DMS153 treated with DMSO at 0.1 percent for 48 hours (cell line): ENCODE data around the gene PIEZO1.
A peak's percentile ranks its signal among the peaks of the same experiment; 100 is the strongest.

Experiments
- DNase-seq: peaks from one replicate; lab custom pipeline; 2025; ENCODE audit not compliant: unreplicated experiment; lab: John Stamatoyannopoulos, UW

PIEZO1 gene

DNA sequence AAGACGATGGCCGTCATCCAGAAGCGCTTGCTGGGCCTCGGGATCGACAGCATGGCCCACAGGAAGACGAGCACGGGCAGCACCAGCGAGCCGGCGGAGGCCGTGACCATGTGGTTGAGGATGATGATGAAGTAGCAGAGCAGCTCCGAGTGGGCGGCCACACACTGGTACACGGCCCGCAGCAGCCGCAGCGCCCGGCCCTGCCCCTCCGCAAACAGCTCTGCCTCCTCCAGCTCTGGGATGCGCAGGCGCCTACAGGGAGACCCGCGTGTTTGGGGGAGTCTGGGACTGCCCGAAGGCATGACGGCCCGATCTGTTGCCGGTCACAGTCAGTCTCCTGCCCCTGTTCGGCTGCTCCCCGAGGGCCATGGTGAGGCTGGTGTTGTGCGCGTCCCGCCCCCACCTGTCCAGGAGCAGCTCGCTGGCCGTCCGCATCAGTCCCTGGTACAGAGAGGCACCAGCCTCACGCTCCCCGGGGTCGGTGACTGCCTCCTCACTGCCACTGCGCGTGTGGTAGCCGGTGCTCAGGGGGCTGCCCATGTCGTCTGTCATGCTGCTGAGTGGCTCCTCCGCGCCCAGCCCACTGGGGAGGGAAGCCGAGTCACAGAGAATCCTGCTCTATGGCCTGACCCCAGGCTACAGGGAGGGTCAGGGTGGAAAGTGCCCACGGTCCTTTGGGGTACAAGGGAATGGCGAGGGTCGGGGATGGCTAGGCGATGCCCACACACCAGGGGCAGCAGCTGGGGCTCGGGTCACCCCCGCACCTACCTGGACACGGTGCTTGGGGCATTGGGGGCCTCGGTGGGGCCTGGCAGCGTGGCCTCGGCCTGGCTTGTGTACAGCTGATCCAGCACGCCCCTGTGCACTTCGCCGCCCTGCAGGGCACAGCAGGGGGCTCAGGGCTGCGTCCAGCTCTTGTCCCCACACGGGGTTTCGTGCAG, 62.9 kb downstream of the PIEZO1 start:
- no peak for DNase-seq

DNA sequence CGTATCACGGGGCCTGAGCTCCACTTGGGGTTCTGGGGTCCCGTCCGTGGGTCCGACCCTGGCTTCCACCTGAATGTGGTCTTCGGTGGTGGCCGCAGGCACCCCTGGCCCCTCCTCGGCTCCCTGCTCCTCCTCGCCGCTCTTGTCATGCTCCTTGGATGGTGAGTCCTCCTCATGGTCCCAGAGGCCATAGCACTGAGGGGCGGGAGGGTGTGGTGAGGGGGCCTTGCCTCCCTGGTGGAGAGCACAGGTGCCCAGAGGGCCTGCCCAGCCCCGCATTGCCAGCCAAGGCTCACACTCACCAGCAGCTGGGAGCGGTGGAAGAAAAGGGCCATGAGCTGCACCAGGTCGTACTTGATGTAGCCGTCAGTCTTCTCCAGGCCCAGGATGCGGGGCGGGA, 63.8 kb downstream of the PIEZO1 start:
- DNase-seq: no peak

DNA sequence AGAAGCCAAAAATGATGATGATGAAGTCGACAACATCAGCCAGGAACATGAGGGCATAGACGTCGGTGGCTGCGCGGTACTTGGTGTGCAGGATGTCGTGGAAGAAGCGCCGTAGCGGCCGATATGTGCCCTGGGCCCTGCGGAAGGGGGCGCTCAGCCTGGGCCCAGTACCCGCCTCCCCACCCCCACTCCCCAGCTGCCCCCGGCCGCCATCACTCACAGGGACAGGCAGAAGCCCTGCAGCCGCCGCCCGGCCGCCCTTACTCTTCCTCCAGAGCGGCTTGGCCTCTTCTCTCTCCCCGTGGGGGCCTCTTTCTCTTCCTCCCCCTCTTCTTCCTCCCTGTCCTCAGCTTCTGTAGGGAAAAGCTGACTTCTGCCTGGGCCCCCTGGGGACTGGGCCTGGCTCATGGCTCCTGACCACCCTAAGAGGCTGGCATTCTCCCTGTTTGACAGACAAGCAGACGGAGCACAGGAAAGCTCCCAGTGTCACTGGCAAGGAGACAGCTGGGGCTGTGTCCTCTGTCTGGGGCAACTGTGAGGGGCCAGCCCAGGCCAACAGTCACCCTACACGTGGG, 64.5 kb downstream of the PIEZO1 start:
- no peak for DNase-seq

DNA sequence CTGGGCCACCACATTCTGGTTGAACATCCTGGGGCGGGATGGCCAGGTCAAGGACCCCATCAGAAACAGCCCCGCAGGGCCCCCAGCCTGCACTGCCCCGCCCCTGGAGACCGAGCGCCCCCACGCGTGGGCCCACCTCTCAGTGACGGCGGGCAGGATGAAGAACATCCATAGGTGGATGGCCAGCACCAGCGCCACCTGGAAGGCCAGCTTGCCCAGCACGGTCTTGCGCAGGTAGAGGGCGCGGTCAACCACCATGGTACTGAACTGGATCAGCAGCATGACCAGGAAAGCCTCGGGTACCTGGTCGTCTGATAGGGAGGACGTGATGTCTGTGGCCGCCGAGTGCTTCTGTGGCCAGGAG, 65.1 kb downstream of the PIEZO1 start:
- DNase-seq: no peak

DNA sequence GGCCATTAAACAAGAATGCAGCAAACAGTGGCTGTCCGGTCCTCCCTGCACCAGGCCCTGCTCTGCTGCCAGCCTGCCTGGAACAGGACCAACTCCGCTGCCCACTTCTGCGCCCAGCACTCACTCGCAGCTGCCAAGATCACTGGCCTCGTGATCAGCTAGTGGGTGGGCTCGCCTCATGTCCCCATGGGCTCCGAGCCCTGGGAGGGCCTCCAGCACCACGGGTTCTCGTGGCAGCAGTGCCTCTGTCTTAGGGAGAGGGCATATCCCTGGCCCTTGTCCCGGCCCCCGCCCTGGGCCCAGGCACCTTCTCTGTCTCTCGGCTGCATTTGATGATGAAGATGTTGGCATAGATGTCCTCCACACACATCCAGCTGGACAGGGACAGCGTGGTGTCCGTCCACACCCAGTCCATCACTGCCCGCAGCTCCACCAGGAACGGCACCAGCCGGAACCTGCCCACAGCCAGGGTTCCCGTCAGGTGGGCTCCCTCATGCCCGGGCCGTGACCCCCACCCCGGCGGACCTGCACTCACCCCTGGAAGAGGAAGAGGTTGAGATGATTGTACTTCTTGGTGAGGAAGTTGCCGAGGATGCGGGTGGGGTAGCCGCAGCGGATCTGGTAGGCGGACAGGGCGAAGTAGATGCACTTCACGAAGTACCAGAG, 65.6 kb downstream of the PIEZO1 start:
- no peak for DNase-seq

DNA sequence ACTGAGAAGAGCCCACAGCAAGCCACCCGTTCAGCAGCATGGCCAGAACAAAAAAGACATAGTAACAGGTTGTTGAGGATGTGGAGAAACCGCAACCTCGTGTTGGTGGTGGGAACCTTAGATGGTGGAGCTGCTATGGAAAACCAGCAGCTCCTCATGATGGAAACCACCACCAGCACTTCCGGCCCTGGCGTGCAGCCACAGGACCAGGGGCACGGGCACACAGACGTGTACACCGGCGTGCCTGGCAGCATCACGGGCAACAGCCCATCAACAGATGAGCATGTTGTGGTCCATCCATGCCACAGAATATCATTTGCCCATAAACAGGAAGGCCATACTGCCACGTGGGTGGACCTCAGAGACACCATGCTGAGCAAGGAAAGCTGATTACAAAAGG, 66.8 kb downstream of the PIEZO1 start:
- DNase-seq: no peak

DNA sequence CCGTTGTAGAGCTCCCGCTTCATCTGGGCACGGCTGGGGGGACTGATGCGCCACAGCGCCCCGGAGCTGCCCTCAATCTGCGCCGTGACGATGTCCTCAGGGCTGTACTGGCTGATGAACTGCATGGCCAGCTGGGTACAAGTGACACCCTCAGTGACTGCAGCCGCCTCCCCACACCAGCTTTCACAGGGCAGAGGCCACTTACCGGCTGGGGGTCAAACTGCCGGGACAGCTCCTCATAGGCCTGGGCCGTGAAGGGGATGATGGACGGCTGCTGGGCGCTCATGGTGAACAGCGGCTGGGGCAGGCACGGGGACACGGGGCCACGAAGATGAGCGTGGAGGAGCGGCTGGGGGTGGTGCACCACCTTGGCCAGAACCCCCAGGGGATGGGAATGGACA, 68.4 kb downstream of the PIEZO1 start:
- no peak for DNase-seq

DNA sequence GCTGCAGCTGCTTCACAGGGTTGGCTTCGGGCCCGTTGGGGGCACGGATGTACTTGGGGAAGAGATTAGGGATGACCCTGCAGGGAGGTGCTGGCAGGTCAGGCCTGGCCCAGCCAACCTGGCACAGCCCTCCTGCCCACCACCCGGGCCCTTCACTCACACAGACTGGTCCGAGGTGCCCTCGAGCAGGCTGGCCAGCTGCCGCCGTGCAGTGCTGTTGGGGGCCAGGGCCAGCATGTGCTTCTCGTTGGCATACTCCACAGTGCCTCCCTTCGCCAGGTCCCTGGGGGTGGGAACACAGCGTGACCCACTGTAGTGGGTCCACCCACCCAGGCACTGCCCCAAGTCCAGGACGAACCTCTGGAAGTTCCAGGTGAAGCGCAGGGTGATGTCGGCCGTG, 68.8 kb downstream of the PIEZO1 start:
- DNase-seq: no peak

DNA sequence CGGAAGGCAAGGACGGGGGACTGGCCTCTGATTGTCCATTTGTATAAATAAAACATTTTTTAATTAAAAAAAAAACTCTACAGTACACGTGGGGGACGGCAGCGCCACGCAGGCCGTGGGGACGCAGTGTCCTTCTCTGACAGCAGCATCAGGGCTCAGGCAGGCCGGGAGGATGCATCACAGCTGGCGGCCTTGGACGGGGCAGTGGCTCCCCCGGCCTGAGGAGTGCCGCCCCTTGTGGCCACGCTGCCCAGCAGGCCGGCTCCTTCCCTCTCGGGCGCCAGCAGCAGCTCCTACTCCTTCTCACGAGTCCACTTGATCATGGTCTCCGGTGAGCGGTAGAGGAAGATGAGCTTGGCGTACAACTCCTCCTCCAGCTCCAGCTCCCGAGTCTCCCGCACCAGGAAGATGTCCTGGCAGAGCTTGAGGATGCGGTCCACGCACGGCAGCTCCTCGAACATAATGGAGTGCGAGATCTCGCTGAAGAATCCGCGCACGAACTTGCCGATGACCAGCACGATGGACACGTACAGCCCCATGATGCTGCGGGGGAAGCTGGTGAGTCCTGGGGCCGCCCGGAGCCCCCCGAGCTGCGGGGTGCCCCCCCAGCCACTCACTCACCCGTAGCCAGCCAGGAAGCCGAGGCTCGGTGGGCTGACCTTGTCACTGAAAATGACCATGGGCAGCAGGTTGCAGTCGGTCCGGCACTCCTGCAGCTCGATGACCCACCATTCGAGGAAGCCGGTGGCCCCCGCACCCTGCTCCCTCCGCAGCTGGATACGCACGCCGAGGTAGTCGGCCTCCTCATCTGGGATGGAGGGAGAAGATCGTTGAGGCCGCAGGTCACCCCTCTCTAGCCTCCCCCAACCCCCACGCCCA, 69.5 kb downstream of the PIEZO1 start:
- DNase-seq: no peak

DNA sequence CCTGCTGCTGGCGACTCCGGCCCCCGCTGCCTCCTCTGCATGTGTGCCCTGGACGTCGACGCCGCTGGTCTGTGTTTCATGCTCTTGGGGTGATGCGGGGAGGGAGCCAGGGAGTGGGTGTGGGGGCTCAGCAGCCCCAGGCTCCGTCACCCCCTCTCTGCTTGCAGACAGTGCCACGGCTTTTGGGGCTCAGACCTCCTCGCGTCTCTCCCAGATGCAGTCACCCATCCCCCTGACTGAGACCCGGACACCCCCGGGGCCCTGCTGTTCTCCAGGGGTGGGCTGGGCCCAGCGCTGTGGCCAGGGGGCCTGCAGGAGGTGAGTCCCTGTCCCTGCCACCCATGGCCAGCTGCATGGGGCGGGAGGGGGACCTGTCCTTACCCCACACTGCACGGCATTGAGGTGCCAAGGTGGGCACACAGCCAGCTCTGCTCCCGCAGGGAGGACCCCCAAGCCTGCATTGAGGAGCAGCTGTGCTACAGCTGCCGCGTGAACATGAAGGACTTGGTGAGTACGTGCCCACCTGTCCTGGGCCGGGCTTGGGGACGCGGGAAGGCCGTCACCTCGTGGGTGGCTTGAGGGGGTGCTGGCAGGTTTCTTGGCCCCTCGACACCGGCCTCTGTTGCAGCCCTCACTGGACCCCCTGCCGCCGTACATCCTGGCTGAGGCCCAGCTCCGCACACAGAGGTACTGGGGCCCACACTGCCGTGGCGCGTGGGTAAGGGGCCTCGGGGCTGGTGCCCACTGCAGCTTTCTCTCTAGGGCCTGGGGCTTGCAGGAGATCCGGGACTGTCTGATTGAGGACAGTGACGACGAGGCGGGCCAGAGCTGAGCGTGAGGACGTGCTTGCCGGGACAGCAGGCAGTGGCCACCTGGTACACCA, 70.4 kb downstream of the PIEZO1 start:
- DNase-seq: no peak

DNA sequence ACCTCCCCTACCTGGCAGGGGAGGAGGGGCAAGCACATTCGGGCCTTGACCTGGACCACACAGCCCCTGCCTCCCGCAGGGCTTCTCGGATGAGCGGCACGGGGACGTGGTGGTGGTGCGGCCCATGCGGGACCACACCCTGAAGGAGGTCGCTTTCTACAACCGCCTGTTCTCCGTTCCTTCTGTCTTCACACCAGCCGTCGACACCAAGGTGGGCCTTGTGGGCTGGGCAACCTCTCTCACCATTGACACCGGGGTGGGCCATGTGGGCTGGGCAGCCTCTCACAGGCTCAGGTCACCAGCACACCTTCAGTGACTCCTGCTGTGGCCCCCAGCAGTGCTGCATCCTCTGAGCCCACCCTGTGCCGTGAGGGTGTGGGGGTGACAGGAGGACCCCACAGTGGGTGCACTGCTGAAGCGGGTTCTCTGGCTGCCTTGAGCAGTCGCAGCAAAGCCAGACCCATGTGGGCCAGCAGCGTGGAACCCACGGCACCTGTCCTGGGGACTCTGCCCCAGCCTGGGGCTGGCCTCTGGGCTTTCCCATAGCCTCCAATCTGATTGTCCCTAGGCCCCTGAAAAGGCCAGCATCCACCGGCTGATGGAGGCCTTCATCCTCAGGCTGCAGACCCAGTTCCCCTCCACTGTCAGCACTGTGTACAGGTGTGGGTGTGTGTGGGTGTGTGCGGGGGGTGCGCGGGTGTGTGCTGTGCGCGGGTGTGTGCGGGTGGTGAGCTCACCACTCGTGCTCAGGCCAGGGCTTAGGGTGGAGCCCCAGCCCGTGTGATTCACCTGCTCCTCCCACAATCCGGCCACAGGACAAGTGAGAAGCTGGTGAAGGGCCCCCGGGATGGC, 71.2 kb downstream of the PIEZO1 start:
- DNase-seq: no peak

DNA sequence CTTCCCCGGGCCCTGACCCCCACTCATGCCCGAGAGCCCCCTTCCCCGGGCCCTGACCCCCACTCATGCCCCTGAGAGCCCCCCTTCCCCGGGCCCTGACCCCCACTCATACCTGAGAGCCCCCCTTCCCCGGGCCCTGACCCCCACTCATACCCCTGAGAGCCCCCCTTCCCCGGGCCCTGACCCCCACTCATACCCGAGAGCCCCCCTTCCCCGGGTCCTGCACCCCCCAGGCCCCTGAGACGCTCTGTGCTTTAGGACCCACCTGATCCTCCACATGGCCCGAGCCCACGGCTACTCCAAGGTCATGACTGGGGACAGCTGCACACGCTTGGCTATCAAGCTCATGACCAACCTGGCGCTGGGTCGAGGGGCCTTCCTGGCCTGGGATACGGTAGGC, 72.0 kb downstream of the PIEZO1 start:
- DNase-seq: no peak

DNA sequence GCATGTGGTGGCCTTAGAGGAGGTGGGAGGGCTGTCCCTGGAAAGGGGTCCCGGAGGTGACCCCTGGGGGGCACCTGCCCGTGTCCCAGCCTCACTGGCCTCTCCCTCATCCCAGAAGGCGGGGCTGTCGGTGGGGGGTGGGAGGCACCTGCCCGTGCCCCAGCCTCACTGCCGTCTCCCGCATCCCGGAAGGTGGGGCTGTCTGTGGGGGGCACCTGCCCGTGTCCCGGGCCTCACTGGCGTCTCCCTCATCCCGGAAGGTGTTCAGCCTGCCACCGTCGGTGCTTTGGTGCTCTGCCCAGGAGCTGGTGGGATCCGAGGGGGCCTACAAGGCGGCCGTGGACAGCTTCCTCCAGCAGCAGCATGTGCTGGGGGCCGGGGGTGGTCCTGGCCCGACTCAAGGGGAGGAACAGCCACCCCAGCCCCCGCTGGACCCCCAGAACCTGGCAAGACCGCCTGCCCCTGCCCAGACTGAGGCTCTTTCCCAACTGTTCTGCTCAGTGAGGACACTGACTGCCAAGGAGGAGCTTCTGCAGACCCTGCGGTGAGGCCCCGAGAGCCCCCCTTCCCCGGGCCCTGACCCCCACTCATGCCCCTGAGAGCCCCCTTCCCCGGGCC, 72.5 kb downstream of the PIEZO1 start:
- no peak for DNase-seq

DNA sequence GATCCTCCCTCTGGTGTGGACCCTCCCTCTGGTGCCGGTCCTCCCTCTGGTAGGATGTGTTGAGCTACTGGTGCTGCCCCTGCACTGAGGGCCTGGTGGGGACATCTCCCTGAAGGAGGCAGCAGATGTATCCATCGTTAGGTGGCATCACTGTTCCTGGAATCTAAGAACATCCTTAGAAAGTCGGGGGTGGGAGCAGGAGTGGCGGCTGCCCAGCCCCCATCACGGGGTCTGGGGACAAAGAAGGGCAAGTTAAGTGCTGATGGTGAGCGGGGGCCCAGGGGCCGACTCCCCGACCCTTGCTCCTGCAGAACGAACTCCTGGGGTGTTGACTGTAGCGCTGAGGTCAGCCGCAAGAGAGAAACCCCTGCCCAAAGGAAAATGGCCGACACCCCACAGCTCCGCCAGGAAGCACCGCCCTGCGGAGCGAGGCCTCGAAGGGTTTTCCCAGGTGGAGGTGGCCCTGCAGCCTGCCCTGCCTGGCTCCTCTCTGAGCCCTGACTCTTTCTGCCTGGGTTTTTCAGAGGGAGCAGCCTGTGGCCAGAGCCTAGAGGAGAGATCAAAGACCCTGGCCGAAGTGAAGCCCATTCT, 73.2 kb downstream of the PIEZO1 start:
- no peak for DNase-seq

DNA sequence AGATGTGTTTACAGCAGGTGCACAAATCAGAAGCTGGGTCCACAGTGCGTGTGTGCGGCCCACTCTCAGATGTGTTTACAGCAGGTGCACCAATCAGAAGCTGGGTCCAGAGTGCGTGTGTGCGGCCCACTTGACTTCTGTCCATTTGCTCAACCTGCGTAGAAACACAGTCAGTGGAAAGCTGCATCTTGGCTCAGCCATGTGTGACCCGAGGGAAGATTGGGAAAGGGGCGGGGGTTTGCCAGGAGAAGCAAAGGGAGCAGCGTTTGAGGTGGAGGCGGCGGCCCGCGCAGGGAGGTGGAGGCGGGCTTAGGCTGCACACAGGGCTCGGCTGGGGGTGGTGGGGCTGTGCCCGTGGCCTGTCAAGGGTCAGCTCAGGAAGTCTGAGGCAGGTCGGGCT, 74.5 kb downstream of the PIEZO1 start:
- no peak for DNase-seq

DNA sequence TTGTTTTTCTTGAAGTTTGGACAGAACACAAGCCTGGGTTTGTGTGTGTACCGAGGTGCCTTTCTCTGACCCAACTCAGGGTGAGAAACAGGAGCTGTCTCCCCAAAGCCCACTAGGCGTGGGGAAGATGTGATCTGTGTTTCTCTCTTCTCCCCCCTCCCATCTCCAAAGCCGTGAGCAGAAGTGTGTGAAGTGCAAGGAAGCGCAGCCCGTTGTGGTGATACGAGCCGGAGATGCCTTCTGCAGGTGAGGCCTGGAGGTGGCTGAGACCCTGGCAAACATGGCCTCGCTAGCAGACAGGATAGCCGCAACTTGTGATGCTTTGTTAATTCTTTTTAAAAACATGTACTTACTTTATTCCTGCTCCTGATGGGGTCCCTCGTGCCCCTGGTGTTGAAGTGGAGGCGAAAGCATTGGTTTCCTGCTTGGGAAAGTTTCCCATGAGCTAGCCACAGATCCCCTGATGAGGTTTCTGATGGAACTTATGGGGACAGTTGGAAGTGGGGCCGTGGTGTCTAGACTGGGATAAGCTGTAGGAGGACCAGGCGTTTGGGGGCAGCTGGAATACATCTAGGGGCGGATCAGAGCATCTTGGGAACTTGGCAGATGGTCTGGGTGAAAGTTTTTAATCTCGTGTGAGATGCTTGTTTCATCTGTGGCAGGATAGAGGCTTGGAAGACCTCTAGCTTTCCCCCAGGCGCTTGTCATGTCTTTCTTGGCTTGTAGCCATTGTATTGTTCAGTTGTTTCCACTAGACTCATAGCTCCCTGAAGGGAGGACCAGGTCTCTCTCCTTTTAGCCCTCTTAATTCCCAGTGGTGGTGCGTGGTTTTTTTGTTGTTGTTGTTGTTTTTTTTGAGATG, 77.8 kb downstream of the PIEZO1 start:
- DNase-seq: no peak

DNA sequence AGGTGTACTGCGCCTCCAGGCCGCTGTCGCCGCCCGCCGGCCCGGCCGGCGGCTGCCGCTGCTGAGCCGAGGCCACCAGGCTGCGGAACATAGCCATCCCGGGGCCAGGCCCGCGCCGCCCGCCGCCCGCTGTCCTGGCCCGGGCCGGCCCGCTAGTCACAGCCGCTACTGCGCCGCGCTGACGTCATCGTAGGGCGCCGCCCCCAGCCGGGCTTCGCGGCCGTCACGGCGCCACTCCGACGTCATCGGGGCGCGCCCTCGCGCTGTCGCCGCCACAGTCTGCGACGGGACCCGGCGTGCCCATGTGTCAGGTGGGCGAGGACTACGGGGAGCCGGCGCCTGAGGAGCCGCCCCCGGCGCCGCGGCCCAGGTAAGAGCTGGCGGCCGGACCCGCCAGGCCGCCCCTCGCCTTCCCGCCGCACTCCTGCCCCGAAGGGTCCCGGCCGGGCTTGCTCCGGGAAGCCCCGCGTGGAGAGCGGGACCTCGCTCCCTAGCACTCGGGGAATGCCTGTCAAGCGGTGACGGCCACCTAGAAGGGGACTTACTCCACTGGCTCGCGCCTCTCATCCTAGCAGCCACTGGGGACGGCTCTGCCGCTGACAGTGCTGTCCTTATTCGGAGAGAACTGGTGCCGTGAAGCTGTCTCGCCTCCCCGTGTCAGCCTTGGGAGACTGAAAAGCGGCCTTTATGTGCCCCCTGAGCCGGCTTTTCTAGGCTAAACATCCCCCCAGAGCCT, 78.6 kb downstream of the PIEZO1 start, which contains the start of the genes CTU2 and RNF166:
TSS of gene CTU2 (plus strand) at position 275 of the 736 bp plus-strand sequence. CDS start at position 303, 28 bp downstream.
TSS of gene RNF166 (minus strand) at position 180 of the 736 bp plus-strand sequence. CDS start at position 97, 83 bp downstream.
- peak; percentile 59 for DNase-seq
